Fibroblast of upper back skin (primary cell): ENCODE data around the gene CSF3.
A peak's percentile ranks its signal among the peaks of the same experiment; 100 is the strongest.

ENCODE experiments used
- DNase-seq: peaks from one replicate; pipeline ENCODE4 v3.0.0-alpha.2; 2013

Gene CSF3

DNA sequence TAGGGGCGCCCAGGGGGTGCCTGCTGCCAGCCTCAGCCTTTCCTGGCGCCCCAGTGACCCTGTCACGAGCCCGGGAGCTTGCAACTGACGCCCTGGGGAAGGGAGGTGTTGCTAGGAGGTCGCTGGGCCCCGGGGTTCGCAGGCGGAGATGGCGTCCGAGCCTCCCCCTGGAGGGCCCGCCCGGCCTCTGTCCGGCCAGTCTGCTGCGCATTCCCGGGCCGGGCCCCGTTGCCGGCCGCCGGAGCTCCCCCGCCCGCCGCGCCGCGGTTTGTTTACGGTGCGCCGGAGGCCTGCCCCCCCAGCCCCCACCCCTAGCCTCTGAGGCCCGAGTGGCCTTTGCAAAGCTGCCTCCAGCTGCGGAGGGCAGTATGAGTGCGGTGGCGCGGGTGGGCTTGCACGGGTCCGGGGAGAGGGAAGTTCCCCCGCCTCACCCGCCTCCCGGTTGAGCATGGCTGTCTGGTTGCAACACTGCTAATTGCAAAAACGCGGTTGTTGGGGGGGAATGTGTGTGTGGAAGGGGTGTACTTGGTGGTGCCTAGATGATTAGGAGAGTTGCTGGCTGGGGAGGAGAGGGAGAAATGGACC is 48.0 kb downstream of the CSF3 start:
- DNase-seq, result peak; percentile 25

- DNase-seq, result no peak
Measured at GRCh38 chr17:40063901-40064531, 48.8 kb downstream of the CSF3 start.

DNA sequence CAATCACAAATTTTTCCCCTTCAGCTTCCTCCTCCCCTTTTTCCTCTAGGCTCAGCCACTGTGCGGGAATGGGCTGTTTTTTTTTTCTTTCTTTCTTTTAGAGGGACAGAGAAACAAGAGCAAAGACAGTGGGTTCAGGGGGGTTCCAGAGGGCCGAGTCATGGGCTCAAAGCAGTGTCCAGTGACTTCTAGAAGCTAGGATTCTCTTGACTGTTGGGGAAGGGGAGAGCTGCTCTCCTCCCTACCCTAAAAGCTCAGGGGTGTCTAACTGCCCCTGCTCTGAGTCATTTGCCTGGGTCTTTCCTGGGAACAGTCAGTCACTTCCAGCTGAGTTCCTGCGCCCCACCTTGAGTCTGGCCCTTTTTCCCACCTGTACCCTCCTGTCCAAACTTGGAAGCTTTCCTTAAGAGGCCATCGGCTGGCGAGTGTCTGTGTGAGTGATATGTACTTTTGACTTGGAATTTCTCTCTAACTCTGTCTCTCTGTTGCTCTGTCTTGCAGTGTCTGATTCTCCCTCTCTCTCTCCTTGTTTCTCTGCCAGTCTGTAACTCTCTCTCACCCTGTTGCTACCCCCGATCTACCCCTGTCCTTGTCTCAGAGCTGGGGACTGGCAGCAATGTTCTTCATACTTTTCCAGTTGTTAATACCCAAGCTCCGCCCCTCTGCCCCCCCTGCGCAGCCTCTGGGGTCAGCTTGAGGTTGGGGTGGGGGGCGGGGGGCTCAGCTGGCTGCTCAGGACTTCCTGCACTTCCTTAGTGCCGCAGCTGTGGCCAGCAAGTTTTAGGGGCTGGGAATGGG is 49.9 kb downstream of the CSF3 start:
- DNase-seq, result peak; percentile 60

GRCh38 chr17:40065769-40066510 is 50.7 kb downstream of the CSF3 start:
- DNase-seq, result no peak
